H9 (cell line): ENCODE measurements around the gene SIGLEC7. TPM values are rescaled to one million over a fixed set of nuclear protein-coding genes. Genes with fewer than 3 reads are reported as not detected.
A peak's percentile ranks its signal among the peaks of the same experiment; 100 is the strongest.

Source experiments
- DNase-seq: peaks from one replicate; pipeline ENCODE4 v3.0.0-alpha.2; 2017
- H2AFZ ChIP-seq: one replicate; pipeline ENCODE4 v1.6.1; 2013; ENCODE audit warnings: mild to moderate bottlenecking, low read length, control low read depth, moderate library complexity
- H2AK5ac ChIP-seq: 2 replicates; pipeline ENCODE4 v1.6.1; 2013; ENCODE audit warnings: low read length, control low read depth, mixed read lengths; ENCODE audit not compliant: insufficient read length
- H2BK120ac ChIP-seq: one replicate; pipeline ENCODE4 v1.6.1; 2013; ENCODE audit warnings: low read depth, mild to moderate bottlenecking, low read length, control low read depth, inconsistent platforms; ENCODE audit not compliant: poor library complexity, severe bottlenecking
- H2BK12ac ChIP-seq: 2 replicates; pipeline ENCODE4 v1.6.1; 2013; ENCODE audit warnings: low read length, control low read depth, mixed read lengths, low read depth; ENCODE audit not compliant: insufficient read length
- H2BK15ac ChIP-seq: 2 replicates; pipeline ENCODE4 v1.6.1; 2013; ENCODE audit warnings: low read depth, low read length, control low read depth
- H2BK20ac ChIP-seq: one replicate; pipeline ENCODE4 v1.6.1; 2013; ENCODE audit warnings: low read depth, mild to moderate bottlenecking, low read length, control low read depth, inconsistent platforms; ENCODE audit not compliant: poor library complexity, severe bottlenecking
- H2BK5ac ChIP-seq: 2 replicates; pipeline ENCODE4 v1.6.1; 2013; ENCODE audit warnings: low read length, control low read depth, mixed read lengths; ENCODE audit not compliant: insufficient read length
- H3K14ac ChIP-seq: 2 replicates; pipeline ENCODE4 v1.6.1; 2013; ENCODE audit warnings: low read length, control low read depth; ENCODE audit not compliant: insufficient read depth
- H3K18ac ChIP-seq: 2 replicates; pipeline ENCODE4 v1.6.1; 2013; ENCODE audit warnings: low read depth, mild to moderate bottlenecking, mixed read lengths, low read length, control low read depth; ENCODE audit not compliant: insufficient read length
- H3K23ac ChIP-seq: 2 replicates; pipeline ENCODE4 v1.6.1; 2013; ENCODE audit warnings: low read length, control low read depth, mixed read lengths, low read depth; ENCODE audit not compliant: insufficient read length
- H3K23me2 ChIP-seq: 2 replicates; pipeline ENCODE4 v1.6.1; 2013; ENCODE audit warnings: low read depth, mild to moderate bottlenecking, mixed read lengths, low read length, control low read depth; ENCODE audit not compliant: insufficient read length, poor library complexity, severe bottlenecking
- H3K27ac ChIP-seq: 2 replicates; pipeline ENCODE4 v1.5.1; 2013; ENCODE audit warnings: low read length, control low read depth, mixed read lengths, low read depth; ENCODE audit not compliant: insufficient read length
- H3K27me3 ChIP-seq: 2 replicates; pipeline ENCODE4 v1.6.1; 2013; ENCODE audit warnings: low read length, control low read depth, inconsistent platforms; ENCODE audit not compliant: insufficient read depth
- H3K4ac ChIP-seq: 2 replicates; pipeline ENCODE4 v1.6.1; 2013; ENCODE audit warnings: low read depth, mild to moderate bottlenecking, control low read depth, inconsistent platforms, low read length, moderate library complexity
- H3K4me1 ChIP-seq: 2 replicates; pipeline ENCODE4 v1.6.1; 2013; ENCODE audit warnings: low read length, control low read depth, inconsistent platforms; ENCODE audit not compliant: insufficient read depth
- H3K4me2 ChIP-seq: 2 replicates; pipeline ENCODE4 v1.6.1; 2013; ENCODE audit warnings: low read length, control low read depth, mixed read lengths; ENCODE audit not compliant: insufficient read length, insufficient read depth
- H3K56ac ChIP-seq: 2 replicates; pipeline ENCODE4 v1.6.1; 2013; ENCODE audit warnings: low read depth, mild to moderate bottlenecking, mixed read lengths, low read length, control low read depth; ENCODE audit not compliant: insufficient read length
- H3K79me1 ChIP-seq: 2 replicates; pipeline ENCODE4 v1.6.1; 2013; ENCODE audit warnings: low read depth, mild to moderate bottlenecking, moderate library complexity, low read length, control low read depth, inconsistent platforms; ENCODE audit not compliant: insufficient read depth, poor library complexity, severe bottlenecking
- H3K79me2 ChIP-seq: 2 replicates; pipeline ENCODE4 v1.6.1; 2013; ENCODE audit warnings: low read length, control low read depth, inconsistent platforms; ENCODE audit not compliant: insufficient read depth
- H3K9ac ChIP-seq: 2 replicates; pipeline ENCODE4 v1.6.1; 2013; ENCODE audit warnings: low read length, control low read depth, mixed read lengths; ENCODE audit not compliant: insufficient read length; ENCODE audit errors: extremely low read depth
- H3K9me3 ChIP-seq: one replicate; pipeline ENCODE4 v1.6.1; 2013; ENCODE audit warnings: low read depth, low read length, inconsistent platforms; ENCODE audit not compliant: control insufficient read depth
- H3T11ph ChIP-seq: one replicate; pipeline ENCODE4 v1.6.1; 2013; ENCODE audit warnings: mild to moderate bottlenecking, low read length, control low read depth, inconsistent platforms
- H4K20me1 ChIP-seq: one replicate; pipeline ENCODE4 v1.6.1; 2013; ENCODE audit not compliant: control insufficient read depth, insufficient read length, insufficient read depth
- H4K5ac ChIP-seq: 2 replicates; pipeline ENCODE4 v1.6.1; 2013; ENCODE audit warnings: low read depth, mild to moderate bottlenecking, mixed read lengths, low read length, control low read depth; ENCODE audit not compliant: insufficient read length
- H4K8ac ChIP-seq: replicated peaks from 2 replicates; pipeline ENCODE4 v1.6.1; 2013; ENCODE audit warnings: low read length, control low read depth, mixed read lengths, low read depth; ENCODE audit not compliant: insufficient read length
- H4K91ac ChIP-seq: 2 replicates; pipeline ENCODE4 v1.6.1; 2013; ENCODE audit warnings: low read depth, mild to moderate bottlenecking, moderate library complexity, mixed read lengths, low read length, control low read depth; ENCODE audit not compliant: insufficient read length
- H3K27ac Mint-ChIP-seq, 3 experiments: 2 replicates in 2 of 3; 3 replicates in 1 of 3; pipeline ENCODE4 v1.8.0; 2020 to 2021; ENCODE audit warnings: mixed read lengths in 3 of 3, mild to moderate bottlenecking in 1 of 3, moderate library complexity in 1 of 3
- H3K27me3 Mint-ChIP-seq: 2 replicates; pipeline ENCODE4 v1.8.0; 2021; ENCODE audit warnings: low read depth, mild to moderate bottlenecking, moderate library complexity, mixed read lengths
- H3K36me3 Mint-ChIP-seq, 3 experiments: 2 replicates in 2 of 3; 3 replicates in 1 of 3; pipeline ENCODE4 v1.8.0; 2020 to 2021; ENCODE audit warnings: low read depth in 3 of 3, mixed read lengths in 3 of 3; ENCODE audit not compliant: insufficient read depth in 1 of 3
- H3K4me1 Mint-ChIP-seq, 2 experiments: 2 replicates each; pipeline ENCODE4 v1.8.0; 2020; ENCODE audit warnings: mixed read lengths in 2 of 2
- H3K4me3 Mint-ChIP-seq, 2 experiments: 2 replicates in 1 of 2; 3 replicates in 1 of 2; pipeline ENCODE4 v1.8.0; 2020 to 2021; ENCODE audit warnings: mild to moderate bottlenecking in 2 of 2, mixed read lengths in 2 of 2, moderate library complexity in 1 of 2
- H3K9me3 Mint-ChIP-seq, 2 experiments: 2 replicates in 1 of 2; 3 replicates in 1 of 2; pipeline ENCODE4 v1.8.0; 2020; ENCODE audit warnings: mild to moderate bottlenecking in 2 of 2, mixed read lengths in 2 of 2, moderate library complexity in 1 of 2
- CTCF ChIP-seq: fragments of 200-600 bp; sonication (generic); conservative IDR thresholded peaks from 3 replicates; pipeline ENCODE4 v1.8.0; 2021; ENCODE audit warnings: antibody characterized with exemption, mild to moderate bottlenecking
- WGBS: extraction: QIAGEN DNeasy Blood & Tissue Kit; methylation state at CpG from one replicate; pipeline ENCODE4 v1.1.7; 2013; ENCODE audit warnings: missing lambda C conversion rate, low lambda C conversion rate, mixed read lengths; ENCODE audit not compliant: insufficient read length; ENCODE audit errors: extremely low coverage; 5-methylcytosine and 5-hydroxymethylcytosine counted together
- total RNA-seq: library from RNA; stranded (reverse); gene quantifications from 2 replicates; pipeline ENCODE4 v1.2.1, GENCODE V29; 2021

Gene SIGLEC7
- total RNA-seq, 1 experiment from 2014 or later = not detected

DNA sequence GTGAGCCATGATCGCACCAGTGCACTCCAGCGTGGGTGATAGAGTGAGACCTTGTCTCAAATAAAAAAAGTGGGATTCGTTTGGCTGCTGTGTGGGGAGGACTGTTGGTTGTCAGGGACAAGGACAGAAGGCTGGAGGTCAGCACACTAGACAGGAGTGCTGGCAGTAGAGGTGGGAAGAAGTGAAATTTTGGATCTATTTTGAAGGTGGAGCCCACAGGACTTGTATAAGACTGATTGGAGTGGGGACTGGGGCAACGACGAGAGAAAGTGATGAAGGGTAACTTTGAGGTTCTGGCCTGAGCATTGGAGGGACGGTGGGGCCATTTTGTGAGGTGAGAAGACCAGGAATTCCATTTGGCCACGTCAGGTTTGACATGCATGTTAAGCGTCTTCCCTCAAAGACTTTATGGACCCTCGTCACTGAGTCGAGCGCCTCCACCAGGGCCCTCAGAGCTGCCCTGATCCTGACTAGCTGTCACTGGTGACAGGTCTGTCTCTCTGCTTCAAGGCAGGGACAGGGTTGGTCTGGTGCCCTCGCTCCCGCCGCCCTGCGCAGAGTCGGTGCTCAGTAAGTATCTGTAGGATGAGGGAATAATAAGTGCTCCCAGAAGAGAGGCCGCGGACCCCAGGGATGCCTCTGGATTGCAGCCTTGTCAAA is 34.6 kb upstream of the SIGLEC7 start:
- Histone ChIP-seq H2BK5ac (no peak overlapping the region), H3K79me1 (no peaks in the 10 kb centered on the region), H3K27ac (no peak overlapping the region), H2BK12ac (no peak overlapping the region), H3K9ac (no peak overlapping the region), H4K5ac (no peak overlapping the region), H3K27me3 (no peaks in the 10 kb centered on the region), H2BK20ac (no peak overlapping the region), H2BK120ac (no peak overlapping the region), H3K79me2 (no peaks in the 10 kb centered on the region), H3K56ac (no peak overlapping the region), H2BK15ac (no peak overlapping the region), H4K8ac (no peak overlapping the region), H3K23me2 (peaks cover 6% of the 10 kb centered on the region), H4K91ac (no peak overlapping the region), H2AK5ac (no peak overlapping the region), H4K20me1 (no peaks in the 10 kb centered on the region), H3K23ac (no peak overlapping the region), H3K4me2 (peak overlapping the region; percentile 94), H3K18ac (no peak overlapping the region), H3K4me1 (peaks cover 3% of the 10 kb centered on the region; the same call in 1 of the 2 replicates), H2AFZ (no peak overlapping the region), H3K14ac (no peak overlapping the region), H3T11ph (no peak overlapping the region), H3K4ac (no peak overlapping the region), H3K9me3 (no peaks in the 10 kb centered on the region)
- H3K4me1 Mint-ChIP-seq = peaks cover 8 to 9% of the 10 kb centered on the region in 2 experiments
- H3K9me3 Mint-ChIP-seq = no peaks in the 10 kb centered on the region; a peak in 1 of 5 replicates
- peaks cover 0 to 12% (median 6%) of the 10 kb centered on the region in 3 experiments; a peak in 4 of 7 replicates for H3K36me3 Mint-ChIP-seq
- peaks cover 12% of the 10 kb centered on the region for H3K27me3 Mint-ChIP-seq
- H3K27ac Mint-ChIP-seq = peak overlapping the region in 1 of 3 experiments; percentile 96; a peak in 2 of 7 replicates
- H3K4me3 Mint-ChIP-seq = peak overlapping the region; percentile 97 to 98
- TF ChIP-seq CTCF = no peak
- DNase-seq = peak; percentile 45
- WGBS = no CpG with 5 or more reads among the region's 18 CpGs
